Measurements from ENCODE around the gene TTC34.

TTC34 gene

DNA sequence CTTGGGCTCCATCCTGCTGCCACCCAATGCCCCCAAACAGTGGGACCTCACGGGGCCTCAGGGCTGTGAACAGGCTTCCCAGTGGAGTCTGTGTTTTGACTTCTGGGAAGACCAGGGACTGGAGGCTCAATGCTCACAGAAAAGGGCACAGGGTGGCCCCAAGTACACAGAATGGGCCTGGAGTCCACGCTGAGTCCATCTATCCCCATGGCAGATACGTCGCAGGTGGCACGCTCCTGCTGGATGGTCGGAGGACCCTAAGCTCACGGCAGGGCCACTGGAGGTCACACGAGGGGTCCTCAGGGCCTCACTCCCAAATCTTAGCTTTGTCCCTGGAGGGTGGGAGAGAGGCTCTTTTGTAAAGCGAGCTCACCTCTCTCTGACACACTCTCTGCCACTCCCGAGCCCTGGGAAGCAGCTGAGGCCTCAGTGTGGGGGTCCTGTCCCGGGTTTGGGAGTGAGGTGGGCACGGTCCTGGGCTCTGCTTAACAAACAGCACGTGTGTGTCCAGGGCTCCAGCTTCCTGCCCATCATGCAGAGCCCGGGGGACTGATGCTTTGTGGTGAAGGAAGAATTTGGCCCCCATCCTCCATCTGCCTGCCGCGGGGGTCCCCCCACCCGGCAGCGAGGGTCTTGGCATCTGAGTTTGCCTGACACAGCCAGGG is 27.2 kb upstream of the TTC34 start:
- no peak for DNase-seq

DNA sequence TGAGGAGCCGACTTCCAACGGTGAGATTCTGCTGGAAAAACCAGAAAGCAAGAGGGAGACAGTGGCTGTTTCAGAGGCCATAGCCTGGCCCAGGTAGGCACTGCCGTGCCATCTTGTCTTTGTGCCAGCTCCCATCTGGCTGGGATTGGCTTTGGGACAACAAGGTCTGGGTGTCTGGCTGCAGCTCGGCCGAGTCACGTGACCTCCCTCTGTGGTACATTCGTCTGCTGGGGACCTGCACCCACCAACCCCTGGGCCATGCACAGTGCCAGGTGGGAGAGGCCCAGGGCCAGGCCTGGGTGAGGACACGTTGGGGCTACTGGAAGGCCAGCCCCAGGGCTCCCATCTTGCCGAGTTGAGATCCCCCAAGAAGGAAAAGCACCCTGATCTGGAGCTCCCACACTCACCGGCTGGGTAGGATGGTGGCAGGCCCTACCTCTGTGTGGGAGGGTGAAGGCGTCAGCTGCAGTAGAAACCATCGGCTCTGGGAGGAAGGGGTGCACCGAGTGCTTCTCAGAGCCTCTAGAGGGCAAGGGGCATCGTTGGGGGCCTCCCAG is 25.3 kb upstream of the TTC34 start:
- DNase-seq = no peak

DNA sequence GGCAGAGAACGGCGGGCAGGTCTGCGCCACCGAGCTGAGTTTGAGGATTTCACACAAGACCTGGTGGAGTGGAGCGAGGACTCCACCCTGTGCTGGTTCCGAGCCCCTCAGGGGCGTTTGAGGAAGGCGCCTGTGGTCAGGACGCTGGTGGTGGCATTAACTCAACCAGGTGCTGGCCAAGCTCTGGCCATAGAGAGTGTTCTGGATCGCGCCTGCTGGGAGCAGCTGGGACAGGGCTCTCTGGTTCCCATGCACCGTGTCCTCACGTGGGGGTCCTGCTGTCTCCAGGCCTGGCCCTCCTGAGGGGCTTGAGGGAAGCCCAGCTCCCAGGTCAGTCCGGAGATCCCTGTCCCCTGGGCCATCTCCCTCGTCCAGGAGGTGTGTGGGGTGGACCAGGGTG is 24.8 kb upstream of the TTC34 start:
- no peak for DNase-seq

DNA sequence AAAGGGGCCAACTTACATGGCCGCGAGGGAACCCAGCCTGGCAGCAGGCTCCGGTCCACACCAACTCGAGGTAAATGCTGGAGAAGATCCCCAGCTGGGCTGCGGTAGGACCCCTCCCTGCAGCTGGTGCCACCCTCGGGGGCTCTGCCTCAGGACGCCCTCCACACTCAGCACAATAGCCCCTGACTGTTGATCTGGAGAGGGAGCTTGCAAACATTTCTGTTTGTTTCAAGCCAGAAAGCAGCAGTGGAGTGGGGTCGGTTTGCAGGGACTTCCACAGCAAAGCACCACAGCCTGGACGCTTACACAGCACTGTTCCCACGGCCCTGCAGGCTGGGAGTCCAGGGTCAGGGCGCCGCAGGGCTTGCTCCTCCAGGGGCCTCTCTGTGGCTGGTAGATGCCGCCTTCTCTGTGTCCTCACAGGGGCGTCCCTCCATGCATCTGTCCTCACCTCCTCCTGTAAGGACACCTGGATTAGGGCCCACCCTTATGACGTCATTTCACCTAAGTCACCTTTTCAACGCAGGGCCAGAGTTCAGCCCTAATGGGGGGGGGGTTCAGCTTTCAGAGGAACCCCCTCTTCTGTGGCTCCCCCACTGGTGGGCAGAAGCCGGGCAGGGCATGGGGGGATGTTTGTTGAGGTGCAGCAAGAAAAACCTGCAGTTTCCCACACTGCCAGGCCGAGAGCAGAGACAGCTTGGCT is 24.1 kb upstream of the TTC34 start:
- no peak for DNase-seq

DNA sequence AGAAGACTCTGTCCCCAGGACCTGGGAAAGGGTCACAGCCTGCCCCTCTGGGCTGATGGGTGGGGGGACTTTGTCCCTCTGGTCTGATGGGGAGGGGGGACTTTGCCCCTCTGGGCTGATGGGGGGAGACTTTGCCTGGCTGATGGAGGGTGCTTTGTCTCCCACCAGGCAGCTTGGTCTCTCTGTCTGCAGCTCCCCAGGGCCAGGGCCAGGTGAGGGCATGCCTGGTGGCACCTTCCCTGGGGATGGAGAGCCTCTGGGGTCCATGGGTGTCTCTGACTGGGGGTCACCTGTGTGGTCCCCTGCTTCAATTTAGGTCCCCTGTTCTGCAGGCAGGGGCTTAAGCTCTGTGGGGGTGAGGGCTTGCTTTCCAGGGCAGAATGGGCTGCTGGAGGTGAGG is 23.5 kb upstream of the TTC34 start:
- no peak for DNase-seq

DNA sequence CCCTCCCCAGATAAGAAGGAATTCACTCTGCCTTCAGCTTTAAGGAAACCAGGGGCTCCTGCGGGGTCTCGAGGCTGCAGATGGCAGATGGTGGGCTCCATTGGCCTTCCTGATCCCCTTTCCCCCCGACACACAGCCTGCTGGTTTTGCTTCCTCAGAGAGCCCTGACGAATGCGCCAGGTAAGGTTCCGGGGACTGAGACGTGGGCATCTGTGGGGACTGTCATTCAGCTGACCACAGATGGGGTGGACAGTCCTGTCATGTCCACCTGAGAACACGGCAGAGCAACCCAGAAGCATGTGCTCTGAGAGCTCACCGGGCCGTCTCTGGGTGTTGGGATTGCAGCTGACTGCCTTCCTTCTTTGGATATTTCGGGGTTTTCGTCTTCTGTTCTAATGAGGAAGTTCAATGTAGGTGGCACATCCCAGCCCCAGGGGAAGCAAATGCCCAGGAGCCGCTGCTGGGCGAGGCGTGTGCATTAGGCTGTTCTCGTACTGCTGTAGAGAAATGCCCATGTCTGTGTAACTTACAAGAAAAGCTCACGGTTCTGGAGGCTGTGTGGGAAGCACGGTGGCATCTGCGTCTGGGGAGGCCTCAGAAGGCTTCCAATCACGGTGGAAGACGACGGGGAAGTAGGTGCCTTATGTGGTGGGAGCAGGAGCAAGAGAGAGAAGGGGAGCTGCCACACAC is 22.6 kb upstream of the TTC34 start:
- DNase-seq = peak in 1 of 2 donors; percentile 21

DNA sequence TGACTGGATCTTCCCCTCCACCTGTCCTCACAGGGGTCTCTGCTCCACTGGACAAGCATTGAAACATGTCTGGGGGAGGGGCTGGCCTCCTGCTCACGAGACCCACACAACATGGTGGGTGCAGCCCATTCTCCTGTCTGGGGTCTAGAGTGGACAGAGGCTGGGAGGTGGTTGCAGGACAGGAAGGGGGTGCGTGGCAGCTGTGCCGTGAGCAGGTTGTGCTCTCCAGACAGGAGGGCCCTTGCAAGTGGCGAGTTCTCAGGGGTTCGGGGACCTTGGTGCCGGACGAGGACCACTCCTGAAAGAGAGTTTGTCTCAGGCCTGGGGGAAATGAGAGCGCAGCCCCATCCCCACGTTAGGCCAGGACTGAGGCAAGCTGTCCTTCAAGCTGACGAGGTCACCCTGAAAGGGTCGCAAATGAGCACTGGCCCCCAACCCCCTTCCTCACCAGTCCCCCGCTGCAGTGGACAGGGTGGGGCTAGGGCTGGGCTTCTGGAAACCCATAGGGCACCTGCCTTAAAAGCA is 21.2 kb upstream of the TTC34 start:
- no peak for DNase-seq

DNA sequence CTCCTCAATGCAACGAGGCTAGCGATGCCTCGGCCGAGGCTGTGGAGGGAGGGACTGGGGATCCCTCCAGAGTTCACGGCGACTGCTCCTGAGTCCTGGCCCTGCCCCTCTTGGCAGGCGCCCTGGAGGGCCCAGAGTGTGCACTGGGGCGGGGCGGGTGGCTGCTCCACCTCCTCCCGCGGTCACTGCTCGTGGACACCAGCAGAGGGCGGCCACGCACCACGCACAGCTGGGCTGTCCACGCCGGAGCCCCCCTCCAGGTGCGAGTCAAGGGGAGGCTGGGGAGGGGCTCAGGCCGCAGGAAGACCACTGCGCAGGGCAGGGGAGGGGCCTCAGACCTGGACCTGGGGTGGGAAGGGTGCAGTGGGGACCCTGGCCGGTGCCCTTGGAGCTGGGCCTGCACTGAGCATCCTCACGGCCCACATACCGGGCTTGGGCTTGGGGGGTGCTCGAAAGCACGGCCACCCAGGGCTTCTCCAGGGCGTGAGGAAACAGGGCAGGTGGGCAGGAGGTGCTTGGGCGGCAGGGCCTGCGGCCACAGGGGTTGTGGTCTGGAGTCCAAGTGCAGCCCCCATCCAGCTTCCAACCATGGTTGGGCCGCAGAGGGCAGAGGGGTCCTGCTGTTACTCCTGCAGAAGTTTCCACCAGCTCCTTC is 20.6 kb upstream of the TTC34 start:
- DNase-seq = peak in 1 of 2 donors; percentile 30

DNA sequence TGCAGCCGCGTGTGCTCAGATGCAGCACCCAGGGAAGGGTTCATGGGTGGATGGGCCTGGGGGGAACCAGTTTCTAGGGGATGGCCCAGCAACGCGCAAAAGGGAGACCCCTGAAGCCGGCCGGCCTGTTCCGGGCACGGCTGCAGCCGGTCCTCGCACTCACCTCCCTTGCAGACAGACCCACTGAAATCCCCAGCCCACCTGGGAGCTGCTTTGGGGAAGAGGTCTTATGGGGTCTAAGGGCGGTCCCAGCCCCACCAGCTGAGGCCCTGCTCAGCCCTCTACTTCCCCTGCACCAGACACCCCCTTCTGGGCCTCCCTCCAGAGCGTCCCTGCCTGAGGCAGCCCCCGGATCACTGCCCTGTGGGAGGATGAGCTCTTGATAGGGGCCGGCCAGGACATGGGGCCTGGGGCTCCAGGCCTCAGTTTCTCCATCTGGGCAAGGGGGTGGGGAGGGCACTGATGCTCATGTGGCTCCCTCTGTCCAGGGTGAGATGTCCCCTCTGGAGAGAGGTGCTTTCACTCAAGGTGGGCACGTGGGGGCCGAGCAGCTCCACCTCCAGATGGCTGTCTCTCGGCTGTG is 20.0 kb upstream of the TTC34 start:
- DNase-seq = no peak

DNA sequence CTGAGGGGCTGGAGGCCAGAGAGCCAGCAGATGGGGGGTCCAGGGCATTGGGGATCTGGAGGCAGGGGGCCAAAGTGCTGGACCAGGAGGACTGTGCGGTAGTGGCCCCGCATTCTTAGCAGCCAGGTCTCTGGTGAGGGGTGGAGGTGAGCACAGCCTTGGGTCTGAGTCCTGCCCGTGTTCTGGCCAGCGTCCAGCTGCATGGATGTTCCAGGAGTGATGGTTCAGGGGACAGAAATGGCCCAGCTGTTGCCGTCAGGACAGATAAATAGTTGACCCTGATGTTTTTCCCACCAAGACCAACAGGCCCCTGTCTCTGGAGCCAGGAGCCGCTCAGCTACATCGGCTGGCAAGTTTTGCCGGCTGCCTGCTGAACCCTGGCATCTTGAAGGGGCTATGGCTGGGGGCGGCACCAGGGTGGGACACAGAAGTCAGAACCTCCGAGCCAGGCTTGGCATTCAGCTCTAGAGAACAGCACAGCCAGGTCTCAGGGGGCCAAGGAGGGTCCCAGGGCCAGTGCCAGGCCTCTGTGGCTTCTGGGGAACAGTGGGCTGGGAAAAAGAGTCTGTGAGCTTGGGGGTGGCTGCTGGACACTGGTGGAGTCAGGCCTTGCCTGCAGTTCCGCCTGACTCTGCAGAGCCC is 19.4 kb upstream of the TTC34 start:
- DNase-seq = no peak

DNA sequence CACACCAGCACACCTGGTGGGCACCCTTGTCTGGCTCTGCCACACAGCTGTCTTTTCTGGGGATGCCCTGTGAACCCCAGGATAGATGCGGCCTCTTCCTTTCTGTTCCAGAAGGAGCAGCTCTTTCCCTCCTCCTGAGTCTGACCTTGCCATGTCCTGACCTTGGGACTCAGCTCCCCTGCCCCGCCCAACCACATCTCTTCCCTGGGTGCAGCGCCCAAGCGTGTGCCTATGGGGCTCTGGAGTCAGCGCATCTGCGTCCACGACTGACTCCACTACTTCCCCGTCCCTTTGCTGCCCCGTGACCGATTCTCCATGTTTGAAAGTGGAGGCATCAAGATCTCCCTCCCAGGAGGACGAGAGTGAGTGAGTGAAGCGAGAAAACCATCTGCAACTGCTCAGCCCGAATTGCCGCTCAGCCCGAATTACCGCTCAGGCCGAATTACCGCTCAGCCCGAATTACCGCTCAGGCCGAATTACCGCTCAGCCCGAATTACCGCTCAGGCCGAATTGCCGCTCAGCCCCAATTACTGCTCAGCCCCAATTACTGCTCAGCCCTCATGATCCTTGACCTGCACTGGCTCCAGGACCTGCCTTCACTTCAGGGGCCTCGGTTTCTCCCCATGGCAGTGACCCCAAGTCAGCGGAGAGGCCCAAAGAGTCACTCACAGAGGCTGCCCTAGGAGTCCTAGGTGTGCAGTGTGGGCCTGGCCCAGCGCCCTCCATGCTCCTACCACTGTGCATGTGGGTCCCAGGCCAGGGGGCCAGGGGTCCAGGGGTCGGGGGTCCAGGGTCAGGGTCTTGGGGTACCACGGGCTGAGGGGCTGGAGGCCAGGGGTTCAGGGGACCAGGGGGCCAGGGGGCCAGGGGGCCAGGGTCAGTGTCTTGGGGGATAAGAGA is 18.6 kb upstream of the TTC34 start:
- DNase-seq = no peak

DNA sequence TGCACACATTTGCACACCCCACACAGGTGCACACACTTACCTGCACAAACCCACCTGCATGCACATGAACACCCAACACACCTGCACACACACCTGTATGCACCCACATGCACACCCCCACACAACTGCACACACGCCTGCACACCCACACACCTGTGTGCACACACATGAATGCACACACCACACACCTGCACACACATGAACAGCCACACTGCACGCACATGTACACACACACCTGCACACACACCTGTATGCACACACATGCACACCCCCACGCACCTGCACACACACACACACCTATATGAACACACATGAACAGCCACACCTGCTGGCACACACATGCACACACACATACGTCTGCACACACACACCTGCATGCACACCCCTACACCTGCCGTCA is 17.9 kb upstream of the TTC34 start:
- DNase-seq = no peak

DNA sequence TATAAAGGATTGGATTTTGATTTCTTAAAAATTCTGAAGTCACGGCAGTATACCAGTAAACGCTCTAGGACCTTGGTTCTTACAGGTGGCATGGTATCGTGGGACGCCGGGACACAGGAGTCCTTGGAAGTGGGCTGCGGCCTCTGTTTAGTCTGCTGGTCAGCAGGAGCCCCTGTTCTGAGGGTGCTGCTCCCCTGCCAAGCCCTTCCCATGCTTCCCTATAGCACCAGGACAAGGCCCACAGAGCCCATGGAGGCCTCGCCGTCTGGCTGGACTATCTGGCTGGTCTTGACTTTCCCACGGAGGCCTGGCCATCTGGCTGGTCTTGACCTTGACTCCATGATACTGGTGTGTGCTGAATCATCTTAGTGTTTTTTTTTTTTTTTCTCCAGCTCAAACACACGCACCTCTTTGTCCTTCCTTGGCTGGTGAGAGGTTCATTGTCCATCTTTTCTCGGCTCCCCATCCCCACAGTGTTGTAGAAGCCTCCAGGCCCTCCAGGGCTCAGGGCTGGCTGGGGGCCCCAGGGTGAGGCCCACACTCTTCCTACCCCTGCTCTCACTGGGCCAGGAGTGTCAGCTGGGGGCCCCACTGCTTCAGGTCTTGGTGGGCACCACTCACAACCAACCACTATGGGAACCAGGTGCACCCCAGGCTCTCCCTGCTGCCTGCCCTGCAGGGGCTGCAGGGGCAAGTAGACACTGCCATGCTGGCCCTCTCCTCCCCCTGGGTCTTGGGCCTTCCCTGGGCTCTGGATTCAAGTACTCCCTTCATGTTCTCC is 16.5 kb upstream of the TTC34 start:
- DNase-seq = no peak

DNA sequence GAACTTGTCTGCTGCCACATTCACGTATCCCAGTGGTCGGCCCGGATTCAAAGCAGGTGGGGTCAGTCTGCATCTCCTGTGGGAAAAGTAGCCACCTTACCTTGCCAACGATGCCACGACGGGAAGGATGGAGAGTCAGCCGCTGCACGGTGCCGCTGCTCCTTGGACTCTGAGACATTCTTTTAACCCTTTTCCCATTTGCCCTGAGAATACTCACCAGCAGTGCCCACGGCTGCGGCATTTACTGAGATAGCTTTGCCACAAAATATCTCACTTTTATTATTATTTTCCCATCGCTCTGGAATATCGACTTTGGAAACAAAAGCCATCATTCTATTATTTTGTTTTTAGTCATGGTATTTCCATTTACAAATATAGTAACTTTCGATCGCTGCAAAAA is 15.3 kb upstream of the TTC34 start:
- no peak for DNase-seq

DNA sequence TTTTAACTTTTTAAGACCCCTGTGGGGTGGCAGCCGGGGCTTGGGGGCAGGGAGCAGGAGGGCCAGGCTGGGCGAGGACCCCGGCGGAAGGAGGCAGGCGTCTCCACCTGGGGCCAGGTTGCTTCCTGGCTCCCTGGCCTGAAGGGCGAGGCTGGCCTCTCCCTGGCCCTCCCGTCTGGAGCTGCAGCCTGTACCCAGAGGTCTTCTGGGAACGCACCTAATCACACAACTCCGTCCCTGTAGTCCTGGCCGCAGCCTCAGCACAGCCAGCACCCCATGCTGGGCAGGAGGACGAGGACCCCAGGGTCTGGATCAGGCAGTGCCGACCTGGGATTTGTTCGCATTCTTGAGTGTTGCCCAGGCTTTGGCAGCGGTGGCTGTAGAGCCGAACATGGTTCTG is 14.1 kb upstream of the TTC34 start:
- no peak for DNase-seq

DNA sequence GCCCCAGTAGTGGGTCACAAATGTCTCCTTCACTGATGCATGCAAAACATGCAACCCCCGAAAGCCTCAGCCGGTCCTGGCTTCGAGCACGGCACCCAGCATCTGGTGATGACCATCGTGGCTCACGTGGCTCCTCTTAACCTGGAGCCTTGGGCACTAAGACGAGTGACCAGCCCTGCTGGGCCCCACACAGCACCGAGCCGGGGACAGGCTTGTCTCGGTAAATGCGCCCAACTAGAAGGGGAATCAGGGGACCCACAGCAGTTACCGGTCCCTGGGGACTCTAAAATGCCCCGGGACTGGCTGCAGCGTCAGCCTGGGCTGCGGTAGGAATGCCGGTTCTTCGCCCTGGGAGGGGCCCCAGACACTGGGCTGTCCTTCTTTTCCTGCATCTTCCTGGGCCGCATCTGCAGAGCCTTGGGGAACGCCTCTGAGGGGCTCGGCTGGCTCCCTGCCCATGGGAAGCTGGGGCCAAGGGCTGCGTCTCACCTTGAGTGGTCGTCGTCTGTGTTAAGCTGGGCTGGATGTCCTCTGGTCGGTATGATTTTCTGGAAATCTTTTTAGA is 13.1 kb upstream of the TTC34 start:
- no peak for DNase-seq

DNA sequence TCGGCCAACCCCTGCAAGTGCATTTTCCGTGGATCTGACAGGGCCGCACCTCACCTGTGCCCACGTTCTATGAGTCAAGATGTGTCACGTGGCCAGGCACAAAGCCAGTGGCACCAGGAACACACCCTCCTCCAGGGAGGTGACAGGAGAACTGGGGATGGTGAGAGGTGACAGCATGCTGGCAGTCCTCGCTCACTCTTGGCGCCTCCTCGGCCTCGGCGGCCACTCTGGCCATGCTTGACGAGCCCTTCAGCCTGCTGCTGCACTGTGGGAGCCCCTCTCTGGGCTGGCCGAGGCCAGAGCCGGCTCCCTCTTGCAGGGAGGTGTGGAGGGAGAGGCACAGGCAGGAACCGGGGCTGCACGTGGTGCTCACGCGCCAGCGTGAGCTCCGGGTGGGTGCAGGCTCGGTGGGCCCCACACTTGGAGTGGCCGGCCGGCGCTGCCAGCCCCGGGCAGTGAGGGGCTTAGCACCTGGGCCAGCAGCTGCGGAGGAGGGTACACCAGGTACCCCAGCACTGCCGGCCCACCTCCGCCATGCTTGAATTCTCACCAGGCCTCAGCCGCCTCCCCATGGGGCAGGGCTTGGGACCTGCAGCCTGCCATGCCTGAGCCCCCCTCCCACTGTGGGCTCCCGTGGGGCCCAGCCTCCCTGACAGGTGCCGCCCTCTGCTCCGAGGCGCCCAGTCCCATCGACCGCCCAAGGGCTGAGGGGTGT is 11.6 kb upstream of the TTC34 start:
- DNase-seq = no peak

DNA sequence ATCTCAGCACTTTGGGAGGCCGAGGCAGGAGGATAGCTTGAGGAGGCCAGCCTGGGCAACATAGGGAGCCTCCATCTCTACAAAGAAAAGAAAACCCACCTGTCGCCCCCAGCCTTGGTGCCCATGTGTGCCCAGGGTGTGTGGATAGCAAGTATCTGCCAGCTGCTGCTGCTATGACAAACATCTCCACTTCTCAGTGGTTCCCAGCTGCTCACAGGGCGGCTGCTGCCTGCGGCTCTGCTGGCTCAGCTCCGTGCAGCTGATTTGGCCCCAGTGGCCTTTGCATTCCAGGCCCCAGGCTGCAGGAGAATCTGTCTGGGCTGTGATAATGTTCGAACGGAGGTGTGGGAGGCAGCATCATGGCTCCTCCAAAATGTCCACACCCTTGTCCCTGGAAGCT is 10.6 kb upstream of the TTC34 start:
- DNase-seq = no peak

DNA sequence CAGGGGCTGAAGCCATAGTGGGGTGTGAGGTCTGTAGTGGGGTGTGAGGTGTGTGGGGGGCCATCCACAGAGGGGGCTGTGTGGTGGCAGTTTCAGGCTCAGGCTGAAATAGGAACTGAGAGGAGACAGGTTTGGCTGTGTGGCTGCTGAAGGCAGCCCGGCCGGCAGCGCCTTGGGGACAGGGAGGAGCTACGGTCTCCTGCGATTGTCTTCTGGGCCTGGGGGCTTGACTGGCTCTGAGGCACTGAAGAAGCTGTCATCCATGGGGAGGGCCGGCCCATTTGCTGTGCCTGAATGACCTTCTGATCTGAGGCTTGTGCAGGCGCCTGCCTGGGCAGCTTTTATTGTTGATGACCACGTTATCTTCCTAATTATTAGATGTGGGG is 10.0 kb upstream of the TTC34 start:
- no peak for DNase-seq

Measured in inflammatory macrophage (primary cell).